ENCODE measurements around the gene EYS. TPM values are rescaled to one million over a fixed set of nuclear protein-coding genes. Genes with fewer than 3 reads are reported as not detected.

EYS gene
- 0.06 and 0.07 TPM in 2 replicates for total RNA-seq

DNA sequence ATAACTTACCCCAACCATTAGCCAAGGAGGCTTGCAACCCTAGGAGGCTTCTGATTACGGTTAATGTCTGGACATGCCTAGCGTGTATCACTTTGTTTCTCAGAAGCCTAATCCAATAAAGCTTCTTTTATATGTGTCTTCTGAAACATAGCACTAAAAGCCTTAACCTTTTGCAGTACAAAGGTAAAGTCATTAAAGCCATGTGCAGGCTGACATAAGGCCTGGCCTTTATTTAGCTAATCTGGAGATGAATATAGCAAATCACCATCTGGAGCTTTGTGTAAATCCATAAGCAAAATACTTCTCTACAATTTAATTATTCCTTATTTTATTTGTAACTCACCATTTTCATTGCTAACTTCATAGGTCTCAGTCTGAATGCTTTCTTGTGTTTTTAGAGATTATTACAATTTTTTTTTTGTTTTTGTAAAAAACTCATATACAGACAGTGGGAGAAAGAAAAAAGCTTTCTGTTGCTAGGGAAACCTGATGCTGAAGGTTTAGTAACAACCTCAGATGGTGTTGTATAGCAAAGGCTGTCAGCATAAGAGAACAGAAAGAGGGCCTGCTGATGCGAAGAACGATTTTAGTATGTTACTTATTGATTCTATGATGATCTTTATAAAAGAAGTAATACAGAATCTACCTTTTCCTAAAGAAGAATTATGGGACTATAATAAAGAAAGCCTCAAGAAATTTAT is at the start of gene EYS:
Gene EYS (minus strand): TSS at position 101 of the 701 bp plus-strand sequence. CDS start 211,816 bp downstream, outside the sequence.
- no peak within 1 kb of the TSS for H3K4me3 ChIP-seq (ENCODE audit: low read depth, low read length)
- TF ChIP-seq, protein P1, sequence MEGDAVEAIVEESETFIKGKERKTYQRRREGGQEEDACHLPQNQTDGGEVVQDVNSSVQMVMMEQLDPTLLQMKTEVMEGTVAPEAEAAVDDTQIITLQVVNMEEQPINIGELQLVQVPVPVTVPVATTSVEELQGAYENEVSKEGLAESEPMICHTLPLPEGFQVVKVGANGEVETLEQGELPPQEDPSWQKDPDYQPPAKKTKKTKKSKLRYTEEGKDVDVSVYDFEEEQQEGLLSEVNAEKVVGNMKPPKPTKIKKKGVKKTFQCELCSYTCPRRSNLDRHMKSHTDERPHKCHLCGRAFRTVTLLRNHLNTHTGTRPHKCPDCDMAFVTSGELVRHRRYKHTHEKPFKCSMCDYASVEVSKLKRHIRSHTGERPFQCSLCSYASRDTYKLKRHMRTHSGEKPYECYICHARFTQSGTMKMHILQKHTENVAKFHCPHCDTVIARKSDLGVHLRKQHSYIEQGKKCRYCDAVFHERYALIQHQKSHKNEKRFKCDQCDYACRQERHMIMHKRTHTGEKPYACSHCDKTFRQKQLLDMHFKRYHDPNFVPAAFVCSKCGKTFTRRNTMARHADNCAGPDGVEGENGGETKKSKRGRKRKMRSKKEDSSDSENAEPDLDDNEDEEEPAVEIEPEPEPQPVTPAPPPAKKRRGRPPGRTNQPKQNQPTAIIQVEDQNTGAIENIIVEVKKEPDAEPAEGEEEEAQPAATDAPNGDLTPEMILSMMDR (conservative IDR thresholded peaks at IDR 0.05; ENCODE audit: low read depth, low read length): no peak
- no peak for DNase-seq (ENCODE audit: low read depth)

DNA sequence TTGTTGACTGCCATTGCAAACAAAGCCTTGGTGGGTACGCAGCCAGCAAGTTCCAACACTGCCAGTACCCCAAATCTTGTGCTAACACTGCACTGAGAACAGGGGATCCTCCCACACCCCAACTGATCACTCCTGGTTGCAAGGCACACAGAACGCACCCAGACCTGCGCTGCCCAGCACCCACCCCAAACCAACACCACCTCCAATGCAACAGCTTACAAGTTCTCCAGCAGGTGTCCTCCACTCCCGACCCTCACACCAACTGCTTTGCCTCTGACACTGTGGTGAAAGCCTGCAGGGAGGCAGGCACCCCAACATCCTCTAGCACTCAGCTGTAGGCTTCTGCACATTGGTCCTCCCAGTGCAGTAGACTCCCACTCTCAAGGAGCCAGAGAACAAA is 39.3 kb upstream of the EYS start:
- TF ChIP-seq, protein P1 (conservative IDR thresholded peaks at IDR 0.05; ENCODE audit: low read depth, low read length): no peak
- DNase-seq (ENCODE audit: low read depth): no peak
- H3K4me3 ChIP-seq (ENCODE audit: low read depth, low read length): no peak overlapping the region

DNA sequence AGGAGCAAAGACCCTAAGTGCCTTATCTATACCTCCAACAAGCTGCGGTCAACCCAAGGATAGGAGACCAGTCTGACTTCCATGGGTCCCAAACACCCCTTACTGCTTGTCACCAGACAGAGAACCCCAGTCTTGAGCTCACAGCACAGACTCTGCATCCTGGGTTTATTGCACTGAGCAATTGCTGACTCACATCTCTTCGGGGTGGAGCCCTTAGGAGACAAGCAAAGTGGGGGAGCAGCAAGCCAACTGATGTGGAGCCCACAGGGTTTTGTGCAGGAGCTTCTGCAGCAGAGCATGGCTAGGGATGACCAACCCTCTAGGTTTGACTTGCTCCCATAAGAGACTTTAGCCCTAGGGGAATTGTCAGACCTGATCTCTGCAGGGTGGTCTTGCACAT is 38.6 kb upstream of the EYS start:
- no peak overlapping the region for H3K4me3 ChIP-seq (ENCODE audit: low read depth, low read length)
- DNase-seq (ENCODE audit: low read depth): no peak
- TF ChIP-seq, protein P1 (conservative IDR thresholded peaks at IDR 0.05; ENCODE audit: low read depth, low read length): no peak

DNA sequence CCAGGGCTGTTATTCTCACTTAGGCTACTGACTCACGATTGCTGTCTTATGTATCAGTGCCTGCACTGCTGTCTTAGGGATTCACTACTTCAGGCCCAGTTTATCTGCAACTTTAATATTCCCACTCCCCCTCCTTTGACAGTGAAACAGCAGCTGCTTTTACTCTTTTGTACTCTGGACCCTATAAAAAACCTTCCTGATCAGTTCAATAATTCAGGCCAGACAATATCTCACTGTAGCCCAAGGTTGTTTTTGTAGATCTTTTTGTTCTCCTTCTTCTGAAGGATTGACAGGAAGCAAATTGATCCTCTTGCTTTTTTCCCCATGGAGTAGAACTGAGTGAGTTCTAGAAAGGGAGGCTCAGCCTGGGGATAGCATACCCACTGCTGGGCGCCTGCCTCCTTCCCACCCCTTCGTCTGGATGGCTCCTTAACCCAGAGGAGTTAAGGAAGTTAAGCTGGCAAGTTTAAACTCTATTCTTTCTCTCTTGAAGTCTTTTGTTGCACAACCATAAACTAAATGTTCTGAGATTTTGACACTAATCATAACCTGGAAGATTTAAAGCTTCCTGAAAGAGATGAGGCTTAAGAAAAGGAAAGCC is 22.0 kb upstream of the EYS start:
- no peak overlapping the region for H3K4me3 ChIP-seq (ENCODE audit: low read depth, low read length)
- TF ChIP-seq, protein P1 (conservative IDR thresholded peaks at IDR 0.05; ENCODE audit: low read depth, low read length): no peak
- DNase-seq (ENCODE audit: low read depth): no peak

DNA sequence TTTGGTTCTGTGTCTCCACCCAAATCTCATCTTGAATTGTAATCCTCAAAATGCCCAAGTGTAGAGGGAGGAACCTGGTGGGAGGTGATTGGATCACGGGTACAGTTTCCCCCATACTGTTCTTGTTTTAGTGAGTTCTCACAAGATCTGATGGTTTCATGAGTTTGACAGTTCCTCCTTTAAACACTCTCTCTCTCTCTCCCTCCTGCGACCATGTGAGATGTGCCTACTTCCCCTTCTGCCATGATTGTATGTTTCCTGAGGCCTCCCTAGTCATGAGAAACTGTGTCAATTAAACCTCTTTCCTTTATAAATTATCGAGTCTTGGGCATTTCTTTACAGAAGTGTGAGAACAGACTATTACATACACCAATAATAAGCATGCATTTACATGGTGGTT is 12.1 kb upstream of the EYS start:
- TF ChIP-seq, protein P1 (conservative IDR thresholded peaks at IDR 0.05; ENCODE audit: low read depth, low read length): no peak
- DNase-seq (ENCODE audit: low read depth): no peak

DNA sequence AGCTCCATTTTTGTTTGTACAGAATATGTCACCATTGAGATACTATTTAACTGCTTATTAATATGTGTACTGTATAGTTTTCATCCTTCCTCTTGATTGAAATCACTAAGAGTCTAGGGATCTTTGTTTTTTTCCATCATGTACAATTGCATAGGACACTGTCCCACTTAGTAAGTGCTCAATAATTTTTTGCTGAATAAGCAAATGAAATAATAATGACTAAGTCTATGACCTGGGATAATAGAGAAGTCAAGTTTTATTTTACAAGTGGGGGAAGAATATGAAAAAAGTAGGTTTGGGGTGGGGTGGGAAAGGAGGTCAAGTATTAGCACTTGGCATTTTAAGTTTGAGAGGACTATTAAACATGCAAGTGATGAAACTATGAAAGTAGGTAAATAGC is 4.5 kb upstream of the EYS start:
- TF ChIP-seq, protein P1 (conservative IDR thresholded peaks at IDR 0.05; ENCODE audit: low read depth, low read length): no peak
- no peak overlapping the region for H3K4me3 ChIP-seq (ENCODE audit: low read depth, low read length)
- DNase-seq (ENCODE audit: low read depth): no peak

More for the DNA sequence above, 12.1 kb upstream of the EYS start:
- H3K4me3 ChIP-seq (ENCODE audit: low read depth, low read length): no peak overlapping the region

Measured in epithelial cell of proximal tubule (primary cell).